ENCODE results near the gene F11. TPM values are rescaled to one million over a fixed set of nuclear protein-coding genes. Genes with fewer than 3 reads are reported as not detected.

The F11 gene
- total RNA-seq, 1 experiment from 2014 or later, result 1.6 TPM

DNA sequence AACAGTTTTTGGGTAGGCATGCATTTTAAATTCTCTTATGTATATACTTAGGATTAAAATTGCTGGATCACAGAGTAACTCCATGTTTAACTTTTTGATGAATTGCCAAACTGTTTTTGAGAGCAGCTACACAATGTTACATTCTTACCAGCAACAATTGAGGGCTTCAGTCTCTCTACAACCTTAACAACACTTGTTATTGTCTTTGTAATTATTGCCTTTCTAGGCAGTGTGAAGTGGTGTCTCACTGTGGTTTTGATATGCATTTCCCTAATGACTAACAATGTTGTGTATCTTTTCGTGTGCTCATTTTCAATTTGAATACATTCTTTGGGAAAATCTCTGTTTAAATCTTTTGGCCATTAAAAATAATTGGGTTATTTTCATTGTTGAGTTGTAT, 17.3 kb upstream of the F11 start:
- H3K4me1 Mint-ChIP-seq, result peaks cover 46% of the 10 kb centered on the region
- peak overlapping the region; percentile 56 for H3K4me3 Mint-ChIP-seq
- H3K9me3 Mint-ChIP-seq, result peaks cover 5% of the 10 kb centered on the region; the same call in 1 of the 2 replicates
- H3K27ac Mint-ChIP-seq, result peak overlapping the region; percentile 100
- POLR2A ChIA-PET, result no interaction called here
- CTCF ChIA-PET, result no interaction called here
- ATAC-seq, result peak; percentile 70
- TF ChIP-seq TEAD1 (CRISPR knock-in tag; IDR thresholded peaks at IDR 0.05) (peak; percentile 51; the same call in 1 of the 2 replicates), ZNF121 (CRISPR knock-in tag; IDR thresholded peaks at IDR 0.05) (no peak), FOXK1 (CRISPR knock-in tag; IDR thresholded peaks at IDR 0.05) (peak; percentile 67; the same call in 1 of the 2 replicates)
- TF ChIP-seq, protein P1, sequence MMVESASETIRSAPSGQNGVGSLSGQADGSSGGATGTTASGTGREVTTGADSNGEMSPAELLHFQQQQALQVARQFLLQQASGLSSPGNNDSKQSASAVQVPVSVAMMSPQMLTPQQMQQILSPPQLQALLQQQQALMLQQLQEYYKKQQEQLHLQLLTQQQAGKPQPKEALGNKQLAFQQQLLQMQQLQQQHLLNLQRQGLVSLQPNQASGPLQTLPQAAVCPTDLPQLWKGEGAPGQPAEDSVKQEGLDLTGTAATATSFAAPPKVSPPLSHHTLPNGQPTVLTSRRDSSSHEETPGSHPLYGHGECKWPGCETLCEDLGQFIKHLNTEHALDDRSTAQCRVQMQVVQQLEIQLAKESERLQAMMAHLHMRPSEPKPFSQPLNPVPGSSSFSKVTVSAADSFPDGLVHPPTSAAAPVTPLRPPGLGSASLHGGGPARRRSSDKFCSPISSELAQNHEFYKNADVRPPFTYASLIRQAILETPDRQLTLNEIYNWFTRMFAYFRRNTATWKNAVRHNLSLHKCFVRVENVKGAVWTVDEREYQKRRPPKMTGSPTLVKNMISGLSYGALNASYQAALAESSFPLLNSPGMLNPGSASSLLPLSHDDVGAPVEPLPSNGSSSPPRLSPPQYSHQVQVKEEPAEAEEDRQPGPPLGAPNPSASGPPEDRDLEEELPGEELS (CRISPR knock-in tag; IDR thresholded peaks at IDR 0.05), result peak; percentile 81; the same call in 1 of the 2 replicates
- peaks cover 5% of the 10 kb centered on the region; the same call in 1 of the 2 replicates for H3K36me3 Mint-ChIP-seq
- DNase-seq (ENCODE audit: low spot score), result no peak
- peaks cover 3% of the 10 kb centered on the region; the same call in 1 of the 2 replicates for H3K27me3 Mint-ChIP-seq (ENCODE audit: low read depth)

DNA sequence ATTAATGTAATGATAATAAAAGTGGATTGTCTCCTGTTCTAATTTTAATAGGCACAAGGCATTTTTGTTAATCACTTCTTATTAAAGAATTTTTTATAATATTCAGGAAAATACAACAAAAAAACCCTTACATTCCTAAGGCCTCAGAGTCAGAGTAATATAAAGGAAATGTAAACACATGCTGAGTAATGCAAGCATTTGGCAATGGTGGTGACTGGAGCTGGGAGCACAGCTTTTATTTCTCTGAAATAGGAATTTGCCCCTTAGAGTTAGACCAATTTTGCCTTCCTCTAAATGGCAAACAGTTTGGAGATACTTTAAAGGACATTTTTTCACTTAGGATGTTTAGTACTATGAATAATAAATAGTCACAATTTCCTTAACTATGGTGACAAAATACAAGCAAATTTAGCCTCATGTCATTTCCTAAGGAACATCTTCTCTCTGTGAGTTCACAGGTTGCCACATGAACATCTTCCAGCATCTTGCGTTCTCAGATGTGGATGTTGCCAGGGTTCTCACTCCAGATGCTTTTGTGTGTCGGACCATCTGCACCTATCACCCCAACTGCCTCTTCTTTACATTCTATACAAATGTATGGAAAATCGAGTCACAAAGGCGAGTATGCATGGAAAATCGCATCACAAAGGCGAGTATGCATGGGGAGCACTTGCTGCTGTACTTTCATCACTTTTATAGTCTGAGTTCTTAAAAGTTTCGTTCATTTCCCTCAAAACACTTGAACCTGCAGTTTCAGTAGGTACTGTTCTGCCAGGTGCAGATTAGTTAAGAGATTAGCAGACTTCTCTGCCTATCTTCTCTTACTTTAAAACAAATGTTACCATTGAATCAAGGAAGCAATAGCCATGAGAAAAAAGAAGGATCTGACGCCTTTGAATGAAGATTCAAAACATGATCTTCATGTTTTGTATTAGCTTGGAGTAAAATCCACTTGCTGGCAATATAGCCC, 15.9 kb upstream of the F11 start:
- peak overlapping the region; percentile 56 for H3K4me3 Mint-ChIP-seq
- POLR2A ChIA-PET, result interaction anchor here (2.8 kb wide), 1 partner anchor 17 kb away, joined by 13 read pairs; the partner anchor contains the start of gene F11
- TF ChIP-seq, protein P2, sequence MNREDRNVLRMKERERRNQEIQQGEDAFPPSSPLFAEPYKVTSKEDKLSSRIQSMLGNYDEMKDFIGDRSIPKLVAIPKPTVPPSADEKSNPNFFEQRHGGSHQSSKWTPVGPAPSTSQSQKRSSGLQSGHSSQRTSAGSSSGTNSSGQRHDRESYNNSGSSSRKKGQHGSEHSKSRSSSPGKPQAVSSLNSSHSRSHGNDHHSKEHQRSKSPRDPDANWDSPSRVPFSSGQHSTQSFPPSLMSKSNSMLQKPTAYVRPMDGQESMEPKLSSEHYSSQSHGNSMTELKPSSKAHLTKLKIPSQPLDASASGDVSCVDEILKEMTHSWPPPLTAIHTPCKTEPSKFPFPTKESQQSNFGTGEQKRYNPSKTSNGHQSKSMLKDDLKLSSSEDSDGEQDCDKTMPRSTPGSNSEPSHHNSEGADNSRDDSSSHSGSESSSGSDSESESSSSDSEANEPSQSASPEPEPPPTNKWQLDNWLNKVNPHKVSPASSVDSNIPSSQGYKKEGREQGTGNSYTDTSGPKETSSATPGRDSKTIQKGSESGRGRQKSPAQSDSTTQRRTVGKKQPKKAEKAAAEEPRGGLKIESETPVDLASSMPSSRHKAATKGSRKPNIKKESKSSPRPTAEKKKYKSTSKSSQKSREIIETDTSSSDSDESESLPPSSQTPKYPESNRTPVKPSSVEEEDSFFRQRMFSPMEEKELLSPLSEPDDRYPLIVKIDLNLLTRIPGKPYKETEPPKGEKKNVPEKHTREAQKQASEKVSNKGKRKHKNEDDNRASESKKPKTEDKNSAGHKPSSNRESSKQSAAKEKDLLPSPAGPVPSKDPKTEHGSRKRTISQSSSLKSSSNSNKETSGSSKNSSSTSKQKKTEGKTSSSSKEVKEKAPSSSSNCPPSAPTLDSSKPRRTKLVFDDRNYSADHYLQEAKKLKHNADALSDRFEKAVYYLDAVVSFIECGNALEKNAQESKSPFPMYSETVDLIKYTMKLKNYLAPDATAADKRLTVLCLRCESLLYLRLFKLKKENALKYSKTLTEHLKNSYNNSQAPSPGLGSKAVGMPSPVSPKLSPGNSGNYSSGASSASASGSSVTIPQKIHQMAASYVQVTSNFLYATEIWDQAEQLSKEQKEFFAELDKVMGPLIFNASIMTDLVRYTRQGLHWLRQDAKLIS (CRISPR knock-in tag; IDR thresholded peaks at IDR 0.05; ENCODE audit: borderline replicate concordance), result peak; percentile 29; the same call in 1 of the 2 replicates
- TF ChIP-seq, protein P3, sequence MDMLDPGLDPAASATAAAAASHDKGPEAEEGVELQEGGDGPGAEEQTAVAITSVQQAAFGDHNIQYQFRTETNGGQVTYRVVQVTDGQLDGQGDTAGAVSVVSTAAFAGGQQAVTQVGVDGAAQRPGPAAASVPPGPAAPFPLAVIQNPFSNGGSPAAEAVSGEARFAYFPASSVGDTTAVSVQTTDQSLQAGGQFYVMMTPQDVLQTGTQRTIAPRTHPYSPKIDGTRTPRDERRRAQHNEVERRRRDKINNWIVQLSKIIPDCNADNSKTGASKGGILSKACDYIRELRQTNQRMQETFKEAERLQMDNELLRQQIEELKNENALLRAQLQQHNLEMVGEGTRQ (CRISPR knock-in tag; IDR thresholded peaks at IDR 0.05), result no peak
- TF ChIP-seq TEAD1 (CRISPR knock-in tag; IDR thresholded peaks at IDR 0.05) (peak; percentile 74; the same call in 1 of the 2 replicates), ZBTB21 (CRISPR knock-in tag; IDR thresholded peaks at IDR 0.05; ENCODE audit: borderline replicate concordance) (peak; percentile 68; the same call in 1 of the 2 replicates), ETV6 (CRISPR knock-in tag; IDR thresholded peaks at IDR 0.05) (peak; percentile 78), PRRX2 (CRISPR knock-in tag; IDR thresholded peaks at IDR 0.05) (no peak), TEAD4 (CRISPR knock-in tag; IDR thresholded peaks at IDR 0.05) (no peak)
- TF ChIP-seq, protein P1 (CRISPR knock-in tag; IDR thresholded peaks at IDR 0.05), result peak; percentile 44; the same call in 1 of the 2 replicates
- peaks cover 12% of the 10 kb centered on the region for H3K36me3 Mint-ChIP-seq
- DNase-seq (ENCODE audit: low spot score) (no peak), ATAC-seq (peak; percentile 67)
- H3K9me3 Mint-ChIP-seq, result peaks cover 5% of the 10 kb centered on the region; the same call in 1 of the 2 replicates
- CTCF ChIA-PET, result interaction anchor here (1.0 kb wide), 1 partner anchor 15 kb away, joined by 3 read pairs; the partner anchor contains the start of gene F11
- H3K27ac Mint-ChIP-seq, result peak overlapping the region; percentile 100
- H3K27me3 Mint-ChIP-seq (ENCODE audit: low read depth), result peaks cover 3% of the 10 kb centered on the region; the same call in 1 of the 2 replicates
- peaks cover 56% of the 10 kb centered on the region for H3K4me1 Mint-ChIP-seq

Measured in WTC11 (cell line).